Type B pancreatic cell (in vitro differentiated cells): ENCODE measurements around the gene MBIP. TPM values are rescaled to one million over a fixed set of nuclear protein-coding genes. Genes with fewer than 3 reads are reported as not detected.
"Not testable (repeated sequence)": the region's sequence is repeated elsewhere in the genome, so short reads cannot be mapped to it uniquely, and the experiment has no call there.

Experiments
- DNase-seq: peaks from one replicate; pipeline ENCODE4 v3.0.0; 2021; ENCODE audit warnings: mixed read lengths; ENCODE audit not compliant: unreplicated experiment; ENCODE audit errors: extremely low spot score
- H3K27ac Mint-ChIP-seq: 2 replicates; pipeline ENCODE4 v1.8.0; 2021; ENCODE audit warnings: mild to moderate bottlenecking, mixed read lengths
- H3K27me3 Mint-ChIP-seq: 2 replicates; pipeline ENCODE4 v1.8.0; 2021; ENCODE audit warnings: mixed read lengths
- H3K36me3 Mint-ChIP-seq: 2 replicates; pipeline ENCODE4 v1.8.0; 2021; ENCODE audit warnings: mixed read lengths
- H3K4me1 Mint-ChIP-seq: one replicate; pipeline ENCODE4 v1.8.0; 2021; ENCODE audit warnings: mixed read lengths; ENCODE audit not compliant: unreplicated experiment
- H3K4me3 Mint-ChIP-seq: 2 replicates; pipeline ENCODE4 v1.8.0; 2021; ENCODE audit warnings: mild to moderate bottlenecking, mixed read lengths
- H3K9me3 Mint-ChIP-seq: 2 replicates; pipeline ENCODE4 v1.8.0; 2021; ENCODE audit warnings: mixed read lengths
- CTCF ChIP-seq: fragments of 200-600 bp; sonication (generic); conservative IDR thresholded peaks from 2 replicates; pipeline ENCODE4 v1.5.0; 2021; ENCODE audit warnings: antibody characterized with exemption, mild to moderate bottlenecking
- total RNA-seq: library from RNA; stranded (reverse); gene quantifications from 2 replicates; pipeline ENCODE4 v1.2.1, GENCODE V29; 2021; ENCODE audit warnings: low replicate concordance

The MBIP gene
- total RNA-seq, 1 donor from 2014 or later = 39.9 TPM

- no peaks in the 10 kb centered on the region for H3K36me3 Mint-ChIP-seq
- TF ChIP-seq CTCF = no peak
- H3K27ac Mint-ChIP-seq = no peak overlapping the region
- H3K4me1 Mint-ChIP-seq = no peaks in the 10 kb centered on the region
- H3K4me3 Mint-ChIP-seq = no peak overlapping the region
- DNase-seq = no peak
- H3K9me3 Mint-ChIP-seq = no peaks in the 10 kb centered on the region
- H3K27me3 Mint-ChIP-seq = peaks cover 7% of the 10 kb centered on the region
Measured at GRCh38 chr14:36361210-36361853, 40.9 kb upstream of the MBIP start.

- Mint-ChIP-seq H3K27me3 (peaks cover 10% of the 10 kb centered on the region), H3K27ac (no peak overlapping the region), H3K4me1 (no peaks in the 10 kb centered on the region), H3K4me3 (no peak overlapping the region), H3K9me3 (peaks cover 6% of the 10 kb centered on the region), H3K36me3 (no peaks in the 10 kb centered on the region)
- no peak for TF ChIP-seq CTCF
- DNase-seq = no peak
Measured at GRCh38 chr14:36356862-36357261, 36.4 kb upstream of the MBIP start.

- DNase-seq = no peak
- Mint-ChIP-seq H3K4me1 (no peaks in the 10 kb centered on the region), H3K27me3 (peaks cover 11% of the 10 kb centered on the region), H3K27ac (no peak overlapping the region), H3K9me3 (no peaks in the 10 kb centered on the region), H3K4me3 (no peak overlapping the region), H3K36me3 (no peaks in the 10 kb centered on the region)
- no peak for TF ChIP-seq CTCF
Measured at GRCh38 chr14:36346052-36346451, 25.6 kb upstream of the MBIP start.

- no peak overlapping the region for H3K27ac Mint-ChIP-seq
- no peak overlapping the region for H3K4me3 Mint-ChIP-seq
- peaks cover 14% of the 10 kb centered on the region for H3K27me3 Mint-ChIP-seq
Measured at GRCh38 chr14:36344211-36344610, 23.8 kb upstream of the MBIP start.

GRCh38 chr14:36341811-36342210, 21.4 kb upstream of the MBIP start:
- peaks cover 17% of the 10 kb centered on the region for H3K27me3 Mint-ChIP-seq
- H3K9me3 Mint-ChIP-seq, H3K27ac Mint-ChIP-seq, DNase-seq, H3K36me3 Mint-ChIP-seq, H3K4me1 Mint-ChIP-seq, H3K4me3 Mint-ChIP-seq: not testable (repeated sequence)

More at GRCh38 chr14:36344211-36344610, 23.8 kb upstream of the MBIP start:
- H3K9me3 Mint-ChIP-seq = no peaks in the 10 kb centered on the region
- DNase-seq = no peak
- TF ChIP-seq CTCF = no peak
- H3K4me1 Mint-ChIP-seq = no peaks in the 10 kb centered on the region
- no peaks in the 10 kb centered on the region for H3K36me3 Mint-ChIP-seq

- no peak for TF ChIP-seq CTCF
- no peaks in the 10 kb centered on the region for H3K4me1 Mint-ChIP-seq
- DNase-seq = no peak
- H3K27ac Mint-ChIP-seq = no peak overlapping the region
- no peaks in the 10 kb centered on the region for H3K9me3 Mint-ChIP-seq
- H3K27me3 Mint-ChIP-seq = peaks cover 14% of the 10 kb centered on the region
- H3K36me3 Mint-ChIP-seq = no peaks in the 10 kb centered on the region
- no peak overlapping the region for H3K4me3 Mint-ChIP-seq
Measured at GRCh38 chr14:36340276-36340890, 19.9 kb upstream of the MBIP start.
